ENCODE measurements around the gene LRMDA.

The LRMDA gene

GRCh38 chr10:75762431-75762802 lies 331.0 kb downstream of the LRMDA start (continued):
- TF ChIP-seq REST (tag by site-specific recombination; IDR thresholded peaks at IDR 0.05) (no peak), ZBTB21 (tag by site-specific recombination; IDR thresholded peaks at IDR 0.05) (no peak)

GRCh38 chr10:75763652-75764051 lies 332.2 kb downstream of the LRMDA start:
- ChIA-PET CTCF (interaction anchor here (0.7 kb wide), 1 partner anchor 28 kb away, joined by 4 read pairs; no protein-coding TSS in a partner anchor), POLR2A (interaction anchor here (2.7 kb wide), 1 partner anchor 362 kb away, joined by 13 read pairs; the partner anchor contains the start of gene ZNF503)

More at GRCh38 chr10:75763652-75764051, 332.2 kb downstream of the LRMDA start:
- Histone ChIP-seq H3K4me1 (ENCODE audit: control insufficient read depth, insufficient read depth, low read length) (peaks cover 28% of the 10 kb centered on the region), H3K27ac (ENCODE audit: extremely low read depth, low read depth, low read length) (no peak overlapping the region), H3K4me3 (ENCODE audit: low read depth, low read length) (no peak overlapping the region), H3K36me3 (ENCODE audit: control insufficient read depth in 2 of 2, insufficient read depth in 1 of 2, low read length in 2 of 2) (no peaks in the 10 kb centered on the region), H3K9me3 (ENCODE audit: control insufficient read depth, insufficient read depth, low read depth, low read length) (no peaks in the 10 kb centered on the region)
- TF ChIP-seq ZNF560 (tag by site-specific recombination; IDR thresholded peaks at IDR 0.05; ENCODE audit: borderline replicate concordance) (no peak), ZSCAN16 (tag by site-specific recombination; IDR thresholded peaks at IDR 0.05) (no peak), ZNF341 (tag by site-specific recombination; IDR thresholded peaks at IDR 0.05; ENCODE audit: low read depth) (no peak), ZNF792 (tag by site-specific recombination; IDR thresholded peaks at IDR 0.05) (no peak), HIC1 (tag by site-specific recombination; IDR thresholded peaks at IDR 0.05) (no peak), KLF17 (tag by site-specific recombination; IDR thresholded peaks at IDR 0.05) (no peak), ZFP3 (tag by site-specific recombination; IDR thresholded peaks at IDR 0.05; ENCODE audit: low read depth) (no peak), ZNF580 (tag by site-specific recombination; IDR thresholded peaks at IDR 0.05) (no peak), KLF9 (tag by site-specific recombination; IDR thresholded peaks at IDR 0.05; ENCODE audit: low read depth) (no peak), ZNF155 (tag by site-specific recombination; IDR thresholded peaks at IDR 0.05) (no peak), ZNF514 (tag by site-specific recombination; IDR thresholded peaks at IDR 0.05) (no peak), ZNF701 (tag by site-specific recombination; IDR thresholded peaks at IDR 0.05) (no peak), PATZ1 (tag by site-specific recombination; IDR thresholded peaks at IDR 0.05) (no peak), ZNF266 (tag by site-specific recombination; IDR thresholded peaks at IDR 0.05; ENCODE audit: low read depth) (no peak), SP2 (tag by site-specific recombination; IDR thresholded peaks at IDR 0.05) (no peak)
